COLO668 (cell line): ENCODE results near the gene KCNQ1.

Source experiments
- DNase-seq: peaks from one replicate; lab custom pipeline; 2025; ENCODE audit not compliant: unreplicated experiment; lab: John Stamatoyannopoulos, UW

KCNQ1 gene

GRCh38 chr11:2423157-2424025, 21.4 kb upstream of the KCNQ1 start:
- DNase-seq = no peak

GRCh38 chr11:2424811-2425495, 19.9 kb upstream of the KCNQ1 start:
- no peak for DNase-seq

GRCh38 chr11:2425506-2425905, 19.3 kb upstream of the KCNQ1 start:
- no peak for DNase-seq

- no peak for DNase-seq
These were observed 18.6 kb upstream of the KCNQ1 start for GRCh38 chr11:2426221-2426620.

DNA sequence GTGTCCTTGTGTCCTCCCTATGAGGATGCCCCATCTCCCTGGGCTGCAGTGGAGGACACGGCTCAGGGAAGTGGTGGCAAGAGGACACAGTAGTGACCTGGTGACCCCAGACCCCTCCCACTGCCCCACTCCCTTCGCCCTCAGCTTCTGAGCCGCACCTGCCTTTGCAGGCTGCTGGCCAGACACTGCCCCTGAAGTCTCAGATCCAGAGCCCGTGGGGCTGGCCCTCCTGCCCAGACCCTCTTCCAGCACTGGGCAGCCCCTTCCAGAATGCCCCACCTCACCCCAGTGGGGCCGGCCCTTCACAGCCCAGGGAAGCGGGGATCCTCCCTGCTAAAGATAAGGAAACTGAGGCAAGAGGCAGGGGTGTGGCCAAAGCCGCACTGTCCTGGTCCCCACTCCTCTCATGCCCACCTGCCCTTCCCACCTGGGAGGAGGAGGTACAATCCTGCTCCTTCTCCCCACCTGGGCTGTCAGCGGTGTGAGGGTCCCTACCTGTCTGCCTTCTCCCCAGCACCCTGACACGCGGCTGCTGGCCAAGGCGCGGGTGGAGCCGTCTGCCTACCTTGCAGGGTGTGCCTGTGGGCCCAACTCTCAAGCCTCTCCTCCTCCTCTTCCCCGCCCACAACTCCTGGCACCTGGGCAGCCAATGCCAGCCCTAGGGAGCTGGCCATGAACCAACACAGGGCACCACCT, 17.8 kb upstream of the KCNQ1 start:
- DNase-seq = no peak

- no peak for DNase-seq
These were observed 17.0 kb upstream of the KCNQ1 start for GRCh38 chr11:2427721-2428321.

- peak; percentile 65 for DNase-seq
These were observed 16.4 kb upstream of the KCNQ1 start for GRCh38 chr11:2428322-2428795.

DNA sequence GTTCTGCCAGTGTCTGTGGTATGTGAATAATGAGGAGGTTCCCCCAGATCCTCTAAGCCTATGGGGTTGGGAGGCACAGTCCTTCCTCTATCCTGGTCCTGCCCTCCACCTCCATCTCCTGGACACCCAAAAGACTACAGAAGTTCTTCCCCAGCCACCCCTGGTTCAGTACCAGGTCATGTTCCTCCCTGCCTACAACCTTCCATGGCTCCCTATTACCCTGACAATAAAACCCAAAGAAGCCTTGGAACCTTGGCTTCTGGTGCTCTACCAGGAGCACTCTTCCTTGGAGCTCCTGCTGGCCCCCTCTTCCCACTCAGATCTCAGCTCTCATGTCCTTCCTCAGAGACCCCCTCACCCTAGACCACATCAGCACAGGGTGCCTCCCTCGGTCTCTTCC, 13.4 kb upstream of the KCNQ1 start:
- DNase-seq = no peak

- no peak for DNase-seq
These were observed 12.6 kb upstream of the KCNQ1 start for GRCh38 chr11:2432171-2432621.

DNA sequence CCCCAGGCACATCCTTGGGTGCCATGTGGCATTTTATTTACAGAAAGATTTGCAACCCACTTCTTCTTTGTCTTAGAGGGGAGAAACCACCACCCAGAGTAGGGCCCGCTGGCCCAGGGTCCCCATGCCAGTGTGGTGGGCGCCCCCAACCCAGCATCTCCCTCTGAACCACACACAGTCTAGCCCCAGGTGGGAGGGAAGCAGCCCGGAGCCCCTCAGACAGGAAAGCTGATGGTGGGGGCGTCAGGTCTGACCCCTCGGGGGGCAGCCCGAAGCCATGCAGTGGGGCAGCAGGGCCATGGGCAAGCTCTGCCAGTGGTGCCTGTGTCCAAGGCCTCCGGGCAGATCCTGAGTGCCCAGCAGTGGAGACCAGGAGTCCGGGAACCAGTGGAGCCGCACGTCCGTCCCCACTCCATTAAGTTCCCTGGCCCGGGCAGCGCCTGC, 12.2 kb upstream of the KCNQ1 start:
- DNase-seq = no peak

- no peak for DNase-seq
These were observed 11.5 kb upstream of the KCNQ1 start for GRCh38 chr11:2433106-2433925.

GRCh38 chr11:2434008-2434407, 10.8 kb upstream of the KCNQ1 start:
- DNase-seq = no peak

DNA sequence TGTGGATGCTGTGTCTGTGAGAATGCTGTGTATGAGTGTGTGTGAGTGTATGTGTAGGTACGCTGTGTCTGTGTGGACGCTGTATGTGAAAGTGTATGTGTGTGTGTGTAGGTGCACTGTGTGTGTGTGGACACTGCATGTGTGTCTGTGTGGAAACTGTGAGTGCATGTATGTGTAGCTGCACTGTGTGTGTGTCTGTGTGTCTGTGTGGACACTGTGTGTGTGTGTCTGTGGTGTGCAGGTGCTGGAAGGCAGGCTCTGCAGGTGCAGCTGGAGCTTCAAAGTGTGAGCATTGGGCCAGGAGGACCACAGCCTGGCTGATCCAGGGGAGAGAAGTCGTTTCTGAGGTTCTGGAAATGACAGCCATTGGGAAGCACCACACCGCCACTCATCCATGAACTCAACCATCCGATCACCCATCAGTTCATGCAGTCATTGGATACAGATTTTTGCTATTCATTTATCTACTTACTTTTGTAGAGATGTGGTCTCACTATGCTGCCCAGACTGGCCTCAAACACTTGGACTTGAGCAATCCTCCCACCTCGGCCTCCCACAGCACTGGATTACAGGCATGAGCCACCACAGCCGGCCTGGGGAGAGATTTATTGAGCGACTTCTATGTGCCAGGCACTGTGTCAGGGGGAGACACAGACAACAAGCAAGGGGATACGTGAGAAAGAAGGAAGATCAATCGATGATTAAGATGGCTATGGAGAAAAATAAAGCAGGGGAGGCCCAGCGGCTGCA, 10.1 kb upstream of the KCNQ1 start:
- no peak for DNase-seq

GRCh38 chr11:2435288-2436012, 9.4 kb upstream of the KCNQ1 start:
- DNase-seq = no peak

- DNase-seq = no peak
These were observed 8.7 kb upstream of the KCNQ1 start for GRCh38 chr11:2436013-2436520.

DNA sequence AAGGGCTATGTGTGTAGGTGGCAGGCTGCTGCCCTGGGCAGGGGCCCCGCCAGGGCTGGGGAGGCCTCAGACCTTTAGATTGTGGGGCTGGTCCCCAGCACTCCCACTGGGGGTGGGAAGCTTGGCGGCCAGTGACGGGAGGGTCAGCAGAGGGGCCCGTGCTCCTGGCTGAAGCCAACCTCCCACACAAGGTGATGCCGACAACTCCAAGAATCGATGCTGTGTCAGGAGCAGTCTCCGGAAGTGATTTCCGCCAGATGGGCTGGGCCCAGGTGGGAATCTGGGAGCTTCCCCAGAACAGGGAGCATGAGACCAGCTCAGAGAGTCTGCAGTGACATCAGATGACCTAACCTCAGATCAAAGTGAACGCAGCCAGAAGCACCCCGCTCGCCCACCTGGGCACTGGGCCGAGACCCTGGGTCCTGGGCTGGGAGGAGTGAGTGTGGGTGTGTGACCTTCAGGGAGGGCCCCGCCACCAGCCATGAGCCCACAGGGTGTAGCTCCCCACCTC, 8.2 kb upstream of the KCNQ1 start:
- DNase-seq = no peak

DNA sequence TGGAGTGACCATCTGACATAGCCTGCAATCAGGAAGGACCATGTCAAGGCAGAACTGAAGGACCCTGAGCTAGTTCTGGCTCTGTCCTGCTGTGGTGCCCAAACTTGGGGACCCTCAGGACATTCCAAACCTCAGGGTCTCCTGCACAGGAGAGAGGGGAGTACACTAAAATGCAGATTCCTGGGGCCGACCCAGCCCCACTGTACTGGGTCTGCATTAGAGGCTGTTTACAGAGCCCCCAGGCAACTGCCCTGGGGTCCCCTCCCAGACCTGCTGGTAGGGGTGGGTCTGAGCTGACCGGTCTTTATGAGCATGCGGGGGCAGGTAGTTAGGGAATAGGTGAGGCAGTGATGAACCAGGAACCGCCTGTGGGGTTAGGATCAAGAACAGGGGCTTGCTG, 7.3 kb upstream of the KCNQ1 start:
- DNase-seq = no peak

DNA sequence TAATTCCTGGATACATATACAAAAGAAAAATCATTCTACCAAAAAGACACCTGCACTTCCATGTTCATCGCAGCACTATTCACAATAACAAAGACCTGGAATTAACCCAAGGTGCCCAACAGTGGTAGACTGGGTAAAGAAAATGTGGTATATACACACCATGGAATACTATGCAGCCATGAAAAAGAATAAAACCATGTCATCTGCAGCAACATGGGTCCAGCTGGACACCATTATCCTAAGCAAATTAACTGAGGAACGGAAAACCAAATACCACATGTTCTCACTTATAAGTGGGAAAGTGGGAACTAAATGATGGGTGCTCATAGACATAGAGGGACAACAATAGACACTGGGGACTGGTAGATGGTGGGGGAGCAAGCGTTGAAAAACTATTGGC, 5.0 kb upstream of the KCNQ1 start:
- no peak for DNase-seq

GRCh38 chr11:2440646-2441045, 4.2 kb upstream of the KCNQ1 start:
- DNase-seq = no peak
